Gastroesophageal sphincter (tissue), 3 donors: ENCODE measurements around the gene LNP1.

Source experiments
- EP300 ChIP-seq: sonication (generic); formaldehyde crosslinking; IDR thresholded peaks from one replicate; pipeline ENCODE4 v1.6.1; 2017; ENCODE audit warnings: antibody characterized with exemption, mild to moderate bottlenecking
- POLR2A ChIP-seq, 2 donors: fragments of 450-650 bp; IDR thresholded peaks; one replicate each; pipeline ENCODE4 v1.6.1; 2017; ENCODE audit warnings: antibody characterized with exemption in 2 of 2, mild to moderate bottlenecking in 2 of 2, moderate library complexity in 1 of 2
- POLR2AphosphoS5 ChIP-seq: sonication (generic); formaldehyde crosslinking; IDR thresholded peaks from one replicate; pipeline ENCODE4 v1.6.1; 2017; ENCODE audit warnings: antibody characterized with exemption
- TF ChIP-seq, protein P1 (sequence below), 4 experiments: fragments of 200-600 bp in 2 of 4; fragments of 450-650 bp in 2 of 4; sonication (generic) in 1 of 4; IDR thresholded peaks; one replicate each; pipeline ENCODE4 v1.5.1; 2017 to 2019; ENCODE audit warnings: antibody characterized with exemption in 4 of 4, mild to moderate bottlenecking in 2 of 4, moderate library complexity in 2 of 4

DNA sequence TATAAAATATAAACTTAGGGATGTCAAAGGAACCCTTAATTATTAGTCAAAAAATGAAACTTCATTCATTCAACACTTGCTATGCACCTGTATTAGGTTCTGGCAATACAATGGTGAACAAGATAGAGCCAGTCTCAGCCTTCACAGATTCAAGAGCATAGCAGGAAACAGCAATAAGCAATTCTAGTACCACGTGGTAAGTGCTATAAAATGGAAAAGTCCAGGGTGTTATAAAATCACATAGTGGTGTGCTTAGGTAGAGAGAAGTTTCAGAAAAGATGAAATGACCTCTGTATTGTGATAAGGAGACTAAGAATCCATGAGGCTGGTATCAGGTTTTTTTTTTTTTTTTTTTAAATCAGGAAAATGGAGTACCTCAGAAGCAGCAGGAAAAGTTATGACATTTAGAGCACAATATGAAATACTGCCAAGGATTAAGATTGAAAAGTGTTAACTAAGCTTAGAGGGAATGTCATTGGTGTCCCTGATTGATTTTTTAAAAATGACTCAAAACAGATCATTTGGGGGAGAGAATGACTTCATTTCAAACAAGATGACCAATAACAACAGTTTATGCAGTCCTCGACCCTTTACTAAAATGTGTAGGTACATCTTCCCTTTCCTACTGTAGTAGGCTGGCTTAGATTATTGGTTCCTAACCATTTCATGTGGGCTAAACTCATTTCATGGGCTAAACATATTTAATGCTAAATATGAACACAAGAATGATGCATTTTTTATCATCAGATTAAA lies 5.5 kb upstream of the LNP1 start:
- no peak for TF ChIP-seq POLR2AphosphoS5
- TF ChIP-seq, protein P1, sequence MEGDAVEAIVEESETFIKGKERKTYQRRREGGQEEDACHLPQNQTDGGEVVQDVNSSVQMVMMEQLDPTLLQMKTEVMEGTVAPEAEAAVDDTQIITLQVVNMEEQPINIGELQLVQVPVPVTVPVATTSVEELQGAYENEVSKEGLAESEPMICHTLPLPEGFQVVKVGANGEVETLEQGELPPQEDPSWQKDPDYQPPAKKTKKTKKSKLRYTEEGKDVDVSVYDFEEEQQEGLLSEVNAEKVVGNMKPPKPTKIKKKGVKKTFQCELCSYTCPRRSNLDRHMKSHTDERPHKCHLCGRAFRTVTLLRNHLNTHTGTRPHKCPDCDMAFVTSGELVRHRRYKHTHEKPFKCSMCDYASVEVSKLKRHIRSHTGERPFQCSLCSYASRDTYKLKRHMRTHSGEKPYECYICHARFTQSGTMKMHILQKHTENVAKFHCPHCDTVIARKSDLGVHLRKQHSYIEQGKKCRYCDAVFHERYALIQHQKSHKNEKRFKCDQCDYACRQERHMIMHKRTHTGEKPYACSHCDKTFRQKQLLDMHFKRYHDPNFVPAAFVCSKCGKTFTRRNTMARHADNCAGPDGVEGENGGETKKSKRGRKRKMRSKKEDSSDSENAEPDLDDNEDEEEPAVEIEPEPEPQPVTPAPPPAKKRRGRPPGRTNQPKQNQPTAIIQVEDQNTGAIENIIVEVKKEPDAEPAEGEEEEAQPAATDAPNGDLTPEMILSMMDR (IDR thresholded peaks at IDR 0.05) = no peak
- TF ChIP-seq EP300 = no peak
- TF ChIP-seq POLR2A (IDR thresholded peaks at IDR 0.05) = no peak
